ENCODE results near the gene CCND1.

The CCND1 gene

DNA sequence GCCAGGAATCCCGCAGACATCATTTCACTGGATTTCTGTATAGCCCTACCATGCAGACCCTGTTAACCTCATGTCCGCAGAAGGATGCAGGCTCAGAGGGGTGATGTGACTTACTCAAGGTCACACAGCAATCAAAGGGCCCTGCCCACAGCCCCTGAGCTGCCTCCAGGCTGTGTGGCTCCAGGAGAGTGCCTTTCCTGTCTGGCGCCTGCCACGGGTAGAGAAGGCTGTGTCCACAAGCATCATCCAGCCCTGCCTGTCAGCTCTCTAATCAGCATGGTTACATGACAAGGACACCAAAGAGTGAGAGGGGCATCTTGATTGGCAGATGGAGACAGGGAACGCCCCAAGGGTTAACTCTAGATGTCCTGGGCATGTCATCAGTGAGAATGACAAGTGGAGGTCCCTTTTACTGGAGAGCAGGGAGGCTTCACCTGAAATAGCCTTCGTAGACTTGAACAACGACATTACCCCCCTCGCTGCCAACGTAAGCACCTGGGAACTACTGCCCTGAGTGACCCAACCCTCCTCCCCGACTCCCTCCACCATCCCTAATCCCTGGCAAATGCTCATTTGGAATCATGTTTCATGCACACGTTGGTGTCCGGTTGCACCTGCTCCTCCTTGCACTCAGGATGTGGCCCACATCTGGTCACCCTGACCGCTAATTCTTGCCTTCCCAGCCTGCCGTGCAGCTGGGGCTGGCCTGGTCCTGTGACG, 56.0 kb downstream of the CCND1 start:
- H3K4me1 Mint-ChIP-seq = no peaks in the 10 kb centered on the region
- H3K36me3 Mint-ChIP-seq = no peaks in the 10 kb centered on the region
- peaks cover 28% of the 10 kb centered on the region for H3K27me3 Mint-ChIP-seq
- H3K9me3 Mint-ChIP-seq = no peaks in the 10 kb centered on the region
- H3K4me3 Mint-ChIP-seq = no peak overlapping the region
- no peak overlapping the region for H3K27ac Mint-ChIP-seq

DNA sequence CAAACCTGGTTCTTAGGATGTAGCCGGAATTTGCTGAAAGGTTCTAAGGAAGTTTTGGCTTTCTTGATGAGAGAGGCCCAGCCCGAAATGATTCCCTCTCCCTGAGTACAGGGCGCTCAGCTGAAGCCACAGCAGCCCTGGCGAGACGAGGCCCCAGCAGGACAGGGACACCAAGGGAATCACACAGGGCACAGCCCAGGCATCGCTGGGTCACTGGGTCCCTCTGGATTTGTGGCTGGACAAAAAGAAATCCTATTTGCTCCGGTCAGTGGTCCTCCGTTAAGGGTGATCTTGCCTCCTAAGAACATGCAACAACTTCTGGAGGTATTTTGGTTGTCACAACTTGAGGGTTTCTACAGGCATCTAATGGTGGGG, 56.5 kb downstream of the CCND1 start:
- H3K27me3 Mint-ChIP-seq = peaks cover 30% of the 10 kb centered on the region
- no peaks in the 10 kb centered on the region for H3K36me3 Mint-ChIP-seq
- no peak overlapping the region for H3K27ac Mint-ChIP-seq
- no peaks in the 10 kb centered on the region for H3K9me3 Mint-ChIP-seq
- peaks cover under 1% of the 10 kb centered on the region for H3K4me1 Mint-ChIP-seq
- H3K4me3 Mint-ChIP-seq = no peak overlapping the region

DNA sequence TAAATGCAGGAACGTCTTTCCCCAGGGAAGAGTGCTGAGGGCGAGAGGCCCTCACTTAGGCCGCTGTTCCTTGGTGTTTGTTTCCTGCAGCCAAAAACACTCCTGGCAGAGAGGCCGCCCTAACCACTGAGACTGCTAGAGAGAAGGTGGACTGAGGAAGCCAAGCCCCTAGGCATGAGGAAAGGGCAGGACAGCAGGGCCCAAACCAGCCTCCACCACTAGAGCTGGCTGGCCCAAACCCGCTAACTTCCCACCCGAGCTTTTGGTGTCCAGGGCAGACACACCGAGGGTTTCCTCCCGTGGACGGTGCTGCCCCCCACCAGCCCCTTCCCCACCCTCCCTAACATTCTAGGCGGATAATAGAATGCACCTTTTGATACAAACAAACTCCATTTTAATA, 56.9 kb downstream of the CCND1 start:
- Mint-ChIP-seq H3K27ac (no peak overlapping the region), H3K27me3 (peaks cover 32% of the 10 kb centered on the region), H3K4me3 (no peak overlapping the region), H3K36me3 (no peaks in the 10 kb centered on the region), H3K4me1 (peaks cover 4% of the 10 kb centered on the region), H3K9me3 (no peaks in the 10 kb centered on the region)

DNA sequence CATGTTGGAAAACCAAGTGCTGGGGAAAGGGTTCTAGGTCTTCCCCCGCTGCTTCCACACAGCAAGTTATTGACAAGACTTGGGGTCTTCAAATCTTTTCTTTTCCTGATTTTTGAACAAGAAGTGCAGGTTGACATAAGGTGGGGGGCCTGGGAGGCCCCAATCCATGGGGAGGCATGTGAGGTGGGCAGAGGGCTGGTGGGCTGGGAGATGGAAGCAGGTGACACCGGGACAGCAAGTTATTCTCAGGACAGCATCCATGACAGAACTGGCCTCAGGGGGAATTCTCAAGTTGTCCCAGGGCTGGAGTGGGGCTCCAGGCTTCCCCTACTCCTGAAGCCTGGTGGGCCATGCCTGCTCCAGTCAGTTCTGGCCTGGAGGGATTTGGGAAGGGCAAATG, 57.4 kb downstream of the CCND1 start:
- Mint-ChIP-seq H3K36me3 (no peaks in the 10 kb centered on the region), H3K27me3 (peaks cover 35% of the 10 kb centered on the region), H3K9me3 (no peaks in the 10 kb centered on the region), H3K4me1 (peaks cover 7% of the 10 kb centered on the region), H3K27ac (no peak overlapping the region), H3K4me3 (no peak overlapping the region)

DNA sequence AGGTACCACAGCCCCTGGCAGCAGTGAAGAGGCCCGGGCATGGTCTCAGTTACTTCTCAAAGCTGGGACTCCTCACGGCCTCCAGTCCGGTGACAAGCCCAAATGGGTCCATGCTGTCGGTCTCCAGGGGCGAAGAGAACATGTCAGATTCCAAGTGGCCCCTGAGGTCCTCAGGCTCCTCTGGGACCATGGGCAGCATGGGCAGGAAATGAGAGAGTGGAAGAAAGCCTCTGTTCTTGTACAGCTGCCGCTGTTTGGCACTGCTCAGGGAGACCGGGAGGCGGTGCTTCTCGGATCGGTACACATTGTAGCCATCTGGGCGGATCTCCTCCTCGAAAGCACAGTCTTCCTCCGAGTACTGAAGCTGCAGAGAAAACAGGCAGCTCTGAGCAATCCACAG, 58.3 kb downstream of the CCND1 start:
- Mint-ChIP-seq H3K4me1 (peaks cover 7% of the 10 kb centered on the region), H3K4me3 (no peak overlapping the region), H3K36me3 (no peaks in the 10 kb centered on the region), H3K9me3 (no peaks in the 10 kb centered on the region), H3K27ac (no peak overlapping the region), H3K27me3 (peaks cover 31% of the 10 kb centered on the region)

DNA sequence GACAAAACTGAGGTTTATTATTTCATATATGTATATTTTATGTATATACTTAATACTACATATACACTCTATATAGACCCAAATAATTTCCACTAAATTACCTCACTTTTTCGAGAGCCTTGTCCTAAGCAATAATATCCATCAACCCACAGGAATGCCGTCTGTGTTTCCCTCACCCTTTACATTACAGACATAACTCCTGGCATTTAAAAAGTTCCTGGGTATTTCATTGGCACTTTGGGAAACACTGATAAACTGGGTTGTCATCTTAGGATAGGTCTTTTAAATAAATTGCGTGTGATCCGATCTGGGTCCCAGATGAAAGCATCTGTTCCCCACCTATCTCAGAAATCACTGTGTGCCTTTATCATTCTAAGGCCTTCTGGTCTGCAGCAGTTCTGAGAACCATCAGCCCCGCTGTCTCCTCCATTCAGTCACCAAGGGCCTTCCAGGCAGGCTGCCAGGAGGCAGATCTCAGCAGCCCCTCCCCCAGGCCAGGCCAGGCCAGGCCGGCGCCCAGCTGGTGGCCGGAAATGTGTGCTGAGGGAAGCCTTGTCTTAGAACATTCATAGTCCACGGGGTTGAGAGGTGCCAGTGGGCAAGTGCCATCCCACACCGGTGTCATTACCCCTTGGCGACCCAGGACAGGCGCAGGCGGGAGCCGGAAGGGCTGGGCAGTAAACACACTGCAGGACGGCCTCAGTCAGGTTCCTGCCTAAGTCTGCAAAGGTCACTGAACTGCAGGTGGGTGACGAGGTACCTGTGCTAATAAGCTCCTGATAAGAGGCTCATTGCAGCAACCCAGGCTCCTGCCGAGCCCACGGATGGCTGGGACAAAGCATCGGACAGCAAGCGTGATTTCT, 59.6 kb downstream of the CCND1 start:
- H3K4me1 Mint-ChIP-seq = peaks cover 10% of the 10 kb centered on the region

DNA sequence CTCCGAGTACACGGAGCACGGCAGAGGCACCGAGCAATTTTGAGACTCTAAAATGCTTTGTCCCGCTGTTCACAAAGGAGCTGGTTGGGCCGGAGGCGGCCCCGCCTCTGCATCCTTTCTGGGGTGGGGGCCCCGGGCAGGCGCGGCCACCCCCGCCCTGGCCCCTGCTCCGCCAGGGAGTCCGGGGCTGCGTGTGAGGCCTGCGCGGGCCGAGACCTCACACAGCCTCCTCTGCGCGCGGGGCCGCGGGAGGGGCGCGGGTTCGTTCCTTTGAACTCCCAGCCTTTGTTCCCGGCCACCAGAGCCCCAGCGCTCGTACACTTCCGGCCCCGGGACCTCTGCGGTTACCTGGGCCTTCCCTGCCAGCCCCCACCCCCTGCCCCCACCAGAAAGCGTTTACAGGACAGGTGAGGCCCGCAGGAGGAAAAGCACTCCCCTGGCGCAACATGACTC, 61.3 kb downstream of the CCND1 start:
- no peaks in the 10 kb centered on the region for H3K9me3 Mint-ChIP-seq
- peaks cover 10% of the 10 kb centered on the region for H3K4me1 Mint-ChIP-seq
- H3K27me3 Mint-ChIP-seq = peaks cover 36% of the 10 kb centered on the region
- no peak overlapping the region for H3K27ac Mint-ChIP-seq
- H3K4me3 Mint-ChIP-seq = no peak overlapping the region
- no peaks in the 10 kb centered on the region for H3K36me3 Mint-ChIP-seq

More for the DNA sequence above, 59.6 kb downstream of the CCND1 start:
- H3K27ac Mint-ChIP-seq = no peak overlapping the region
- no peaks in the 10 kb centered on the region for H3K9me3 Mint-ChIP-seq
- H3K4me3 Mint-ChIP-seq = no peak overlapping the region
- H3K36me3 Mint-ChIP-seq = no peaks in the 10 kb centered on the region
- H3K27me3 Mint-ChIP-seq = peaks cover 36% of the 10 kb centered on the region

DNA sequence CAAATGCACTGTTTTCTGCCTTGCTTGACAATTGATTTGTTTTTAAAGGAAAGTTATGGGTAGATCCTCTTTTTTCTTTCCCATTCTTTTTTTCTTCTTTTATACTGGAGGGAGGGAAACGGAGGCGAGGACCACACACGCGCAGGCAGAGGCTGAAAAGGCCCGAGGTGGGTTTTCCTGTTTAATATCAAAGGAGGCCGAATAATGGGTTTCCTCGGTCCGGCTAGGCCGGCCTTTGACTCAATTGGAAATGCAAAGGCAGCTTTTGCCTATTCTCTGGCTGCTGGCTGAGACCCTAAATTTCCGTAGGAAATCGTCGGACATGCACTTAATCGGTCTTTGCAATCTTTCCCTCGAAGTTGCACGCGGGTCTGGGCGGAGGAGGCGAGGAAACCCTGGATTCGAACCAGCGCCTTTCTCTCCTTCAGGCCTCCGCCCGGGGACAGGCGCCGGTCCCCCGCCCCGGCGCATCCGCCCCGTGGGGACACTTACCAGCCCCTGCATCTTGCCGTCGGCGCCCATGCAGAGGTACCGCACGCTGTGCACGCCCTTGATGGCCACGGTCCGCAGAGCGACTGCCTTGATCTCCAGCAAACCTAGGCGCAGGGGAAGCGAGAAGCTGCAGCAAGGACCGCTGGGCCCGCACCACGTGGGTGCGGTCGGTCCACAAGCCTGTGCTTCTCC, 62.0 kb downstream of the CCND1 start:
- H3K4me1 Mint-ChIP-seq = peaks cover 10% of the 10 kb centered on the region
- H3K27ac Mint-ChIP-seq = no peak overlapping the region
- H3K4me3 Mint-ChIP-seq = no peak overlapping the region
- peaks cover 39% of the 10 kb centered on the region for H3K27me3 Mint-ChIP-seq
- H3K36me3 Mint-ChIP-seq = no peaks in the 10 kb centered on the region
- no peaks in the 10 kb centered on the region for H3K9me3 Mint-ChIP-seq

DNA sequence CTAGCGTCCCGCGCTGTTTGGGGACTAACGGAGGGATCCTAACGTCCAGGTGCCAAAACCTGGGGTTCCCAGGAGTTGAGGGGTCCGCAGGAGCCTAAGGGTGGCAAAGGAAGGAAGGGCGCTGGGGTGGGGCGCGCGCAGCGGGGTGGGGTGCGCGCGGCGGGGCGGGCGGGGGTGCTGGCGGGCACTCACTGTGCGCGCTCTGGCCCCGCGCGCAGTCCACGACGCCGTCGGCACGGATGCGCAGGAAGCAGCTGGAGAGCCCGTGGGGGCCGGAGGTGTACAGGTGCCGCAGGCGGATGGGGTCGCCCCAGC, 62.5 kb downstream of the CCND1 start:
- no peaks in the 10 kb centered on the region for H3K9me3 Mint-ChIP-seq
- H3K4me3 Mint-ChIP-seq = no peak overlapping the region
- H3K27me3 Mint-ChIP-seq = peaks cover 36% of the 10 kb centered on the region
- H3K27ac Mint-ChIP-seq = no peak overlapping the region
- H3K36me3 Mint-ChIP-seq = no peaks in the 10 kb centered on the region
- H3K4me1 Mint-ChIP-seq = peaks cover 10% of the 10 kb centered on the region
